Sigmoid colon (tissue), 4 donors: Measurements from ENCODE around the gene TANGO2.

Source experiments
- CTCF ChIP-seq, 4 experiments: fragments of 450-650 bp in 3 of 4; fragments of 200-600 bp in 1 of 4; IDR thresholded peaks; one replicate each; pipeline ENCODE4 v1.5.1; 2016 to 2019; ENCODE audit warnings: antibody characterized with exemption in 4 of 4, mild to moderate bottlenecking in 3 of 4, moderate library complexity in 2 of 4
- EP300 ChIP-seq, 4 donors: sonication (generic); formaldehyde crosslinking; IDR thresholded peaks; one replicate each; pipeline ENCODE4 v1.6.1; 2017; ENCODE audit warnings: antibody characterized with exemption in 4 of 4
- POLR2A ChIP-seq, 2 donors: fragments of 450-650 bp; IDR thresholded peaks; one replicate each; pipeline ENCODE4 v1.6.1; 2016; ENCODE audit warnings: antibody characterized with exemption in 2 of 2, mild to moderate bottlenecking in 2 of 2, moderate library complexity in 2 of 2
- POLR2AphosphoS5 ChIP-seq, 4 donors: sonication (generic); formaldehyde crosslinking; IDR thresholded peaks; one replicate each; pipeline ENCODE4 v1.6.1; 2017; ENCODE audit warnings: antibody characterized with exemption in 4 of 4

GRCh38 chr22:19979712-19980493, 41.0 kb upstream of the TANGO2 start:
- TF ChIP-seq POLR2A (IDR thresholded peaks at IDR 0.05) (no peak), CTCF (IDR thresholded peaks at IDR 0.05) (no peak), EP300 (IDR thresholded peaks at IDR 0.05) (no peak), POLR2AphosphoS5 (IDR thresholded peaks at IDR 0.05) (no peak)
